Keratinocyte (primary cell): ENCODE measurements around the gene PLEKHG4. TPM values are rescaled to one million over a fixed set of nuclear protein-coding genes. Genes with fewer than 3 reads are reported as not detected.

Experiments
- DNase-seq: peaks from one replicate; pipeline ENCODE4 v3.0.0-alpha.2; 2011; ENCODE audit warnings: low read depth, missing footprints, low spot score
- FAIRE-seq: peaks from 2 replicates; lab custom pipeline; 2011; peaks lifted over from hg19 to GRCh38; lab: Jason Lieb, UNC
- H2AFZ ChIP-seq: 2 replicates; pipeline ENCODE4 v1.6.0; 2012; ENCODE audit warnings: low read length, control low read depth, inconsistent platforms; ENCODE audit not compliant: control insufficient read depth
- H3K27ac ChIP-seq: 2 replicates; pipeline ENCODE4 v1.5.1; 2011; ENCODE audit warnings: low read length; ENCODE audit not compliant: control insufficient read depth, insufficient read depth
- H3K27me3 ChIP-seq: 3 replicates; pipeline ENCODE4 v1.6.0; 2011; ENCODE audit warnings: low read length; ENCODE audit not compliant: control insufficient read depth, insufficient read depth; ENCODE audit errors: extremely low read depth
- H3K36me3 ChIP-seq, 2 experiments: 2 replicates in 1 of 2; 3 replicates in 1 of 2; pipeline ENCODE4 v1.5.1; 2011; ENCODE audit warnings: low read length in 2 of 2, mild to moderate bottlenecking in 1 of 2; ENCODE audit not compliant: control insufficient read depth in 2 of 2, insufficient read depth in 2 of 2; ENCODE audit errors: extremely low read depth in 1 of 2
- H3K4me1 ChIP-seq: 3 replicates; pipeline ENCODE4 v1.5.1; 2011; ENCODE audit warnings: low read length; ENCODE audit not compliant: control insufficient read depth, insufficient read depth; ENCODE audit errors: extremely low read depth
- H3K4me2 ChIP-seq: 3 replicates; pipeline ENCODE4 v1.6.0; 2011; ENCODE audit warnings: low read depth, low read length; ENCODE audit not compliant: control insufficient read depth, insufficient read depth; ENCODE audit errors: extremely low read depth
- H3K4me3 ChIP-seq, 3 experiments: fragments of 200-600 bp in 1 of 3; sonication (generic) in 1 of 3; 2 replicates in 2 of 3; 3 replicates in 1 of 3; pipeline ENCODE4 v1.5.1; 2011 to 2016; ENCODE audit warnings: low read length in 3 of 3, mild to moderate bottlenecking in 3 of 3, control low read depth in 2 of 3, inconsistent platforms in 1 of 3, low read depth in 1 of 3, mixed read lengths in 1 of 3, mixed run types in 1 of 3, moderate library complexity in 1 of 3; ENCODE audit not compliant: control insufficient read depth in 2 of 3, insufficient read depth in 2 of 3; ENCODE audit errors: extremely low read depth in 1 of 3
- H3K79me2 ChIP-seq: 2 replicates; pipeline ENCODE4 v1.6.0; 2012; ENCODE audit warnings: low read length; ENCODE audit not compliant: control insufficient read depth, insufficient read depth
- H3K9ac ChIP-seq: 3 replicates; pipeline ENCODE4 v1.6.0; 2011; ENCODE audit warnings: low read length; ENCODE audit not compliant: control insufficient read depth, insufficient read depth; ENCODE audit errors: extremely low read depth
- H3K9me1 ChIP-seq: 3 replicates; pipeline ENCODE4 v1.6.0; 2011; ENCODE audit warnings: low read length; ENCODE audit not compliant: control insufficient read depth, insufficient read depth; ENCODE audit errors: extremely low read depth
- H3K9me3 ChIP-seq: 2 replicates; pipeline ENCODE4 v1.5.1; 2012; ENCODE audit warnings: low read depth, low read length; ENCODE audit not compliant: control insufficient read depth
- H4K20me1 ChIP-seq: 3 replicates; pipeline ENCODE4 v1.6.0; 2011; ENCODE audit warnings: low read length; ENCODE audit not compliant: control insufficient read depth, insufficient read depth; ENCODE audit errors: extremely low read depth
- EZH2 ChIP-seq: IDR thresholded peaks from one replicate; pipeline ENCODE4 v1.6.1; 2012; ENCODE audit warnings: inconsistent platforms, mild to moderate bottlenecking, low read length, moderate library complexity
- dilution Hi-C: fragments of 300-500 bp; cut with MboI; formaldehyde crosslinking; loops from one replicate; pipeline ENCODE4 v1.7.0; 2020; ENCODE audit warnings: low sequenced_read_pairs; ENCODE audit not compliant: extremely low pct_ligation_motif_present
- polyA plus RNA-seq, 5 experiments: library from polyadenylated mRNA; depleted of rRNA in 3 of 5; stranded (reverse) in 3 of 5; stranded (forward) in 1 of 5; unstranded in 1 of 5; fragments of >200 nt; gene quantifications; 1 replicate in 1 of 5; 2 replicates in 3 of 5; 3 replicates in 1 of 5; pipeline versions ENCODE4 v1.2.1 to v1.2.3, GENCODE V29; 2011 to 2012; ENCODE audit warnings: missing spikeins in 2 of 5, low read depth in 1 of 5, low replicate concordance in 1 of 5
- TF ChIP-seq, protein P1 (sequence below), 3 experiments: IDR thresholded peaks in 1 of 3; conservative IDR thresholded peaks in 1 of 3; optimal IDR thresholded peaks in 1 of 3; 2 replicates in 2 of 3; 3 replicates in 1 of 3; pipeline versions ENCODE3 to v1.5.1; 2011; ENCODE audit warnings: low read length in 3 of 3, mild to moderate bottlenecking in 3 of 3, moderate library complexity in 2 of 3, control low read depth in 1 of 3, inconsistent platforms in 1 of 3; ENCODE audit not compliant: insufficient read depth in 2 of 3; ENCODE audit errors: extremely low read depth in 1 of 3

PLEKHG4 gene
- polyA plus RNA-seq, 1 donor (not counting 4 experiments of a cell fraction or from before 2014, with no cell fraction given): 1.3 TPM

DNA sequence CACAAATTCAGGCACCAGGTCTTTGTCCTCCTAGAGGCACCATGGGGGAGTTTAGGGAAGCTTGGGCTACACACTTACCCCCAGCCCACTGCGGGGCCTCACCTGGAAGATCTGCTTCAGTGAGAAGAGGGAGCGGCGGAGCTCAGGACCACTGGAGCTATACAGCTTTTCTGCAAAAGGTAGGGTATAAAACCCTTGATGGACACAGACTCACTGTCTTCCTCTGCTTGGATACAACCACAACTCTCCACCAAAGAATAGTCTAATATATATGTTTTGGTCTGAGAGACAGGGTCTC lies 41.1 kb upstream of the PLEKHG4 start:
- peaks cover 41% of the 10 kb centered on the region for H3K4me1 ChIP-seq
- peaks cover 2% of the 10 kb centered on the region for H3K9me1 ChIP-seq
- H3K36me3 ChIP-seq: peaks cover 25 to 29% of the 10 kb centered on the region in 2 experiments
- no peak overlapping the region for H3K4me2 ChIP-seq
- dilution Hi-C loops: no loop called here
- H4K20me1 ChIP-seq: no peaks in the 10 kb centered on the region
- FAIRE-seq (no peak), DNase-seq (no peak)
- no peak overlapping the region for H3K9ac ChIP-seq
- peaks cover 17% of the 10 kb centered on the region for H3K79me2 ChIP-seq
- no peaks in the 10 kb centered on the region for H3K9me3 ChIP-seq
- no peaks in the 10 kb centered on the region for H3K27me3 ChIP-seq
- H2AFZ ChIP-seq: no peak overlapping the region
- H3K4me3 ChIP-seq: no peak overlapping the region
- no peak for TF ChIP-seq EZH2
- TF ChIP-seq, protein P1, sequence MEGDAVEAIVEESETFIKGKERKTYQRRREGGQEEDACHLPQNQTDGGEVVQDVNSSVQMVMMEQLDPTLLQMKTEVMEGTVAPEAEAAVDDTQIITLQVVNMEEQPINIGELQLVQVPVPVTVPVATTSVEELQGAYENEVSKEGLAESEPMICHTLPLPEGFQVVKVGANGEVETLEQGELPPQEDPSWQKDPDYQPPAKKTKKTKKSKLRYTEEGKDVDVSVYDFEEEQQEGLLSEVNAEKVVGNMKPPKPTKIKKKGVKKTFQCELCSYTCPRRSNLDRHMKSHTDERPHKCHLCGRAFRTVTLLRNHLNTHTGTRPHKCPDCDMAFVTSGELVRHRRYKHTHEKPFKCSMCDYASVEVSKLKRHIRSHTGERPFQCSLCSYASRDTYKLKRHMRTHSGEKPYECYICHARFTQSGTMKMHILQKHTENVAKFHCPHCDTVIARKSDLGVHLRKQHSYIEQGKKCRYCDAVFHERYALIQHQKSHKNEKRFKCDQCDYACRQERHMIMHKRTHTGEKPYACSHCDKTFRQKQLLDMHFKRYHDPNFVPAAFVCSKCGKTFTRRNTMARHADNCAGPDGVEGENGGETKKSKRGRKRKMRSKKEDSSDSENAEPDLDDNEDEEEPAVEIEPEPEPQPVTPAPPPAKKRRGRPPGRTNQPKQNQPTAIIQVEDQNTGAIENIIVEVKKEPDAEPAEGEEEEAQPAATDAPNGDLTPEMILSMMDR (optimal IDR thresholded peaks at IDR 0.05 in 1 of 3, IDR thresholded peaks at IDR 0.05 in 1 of 3, conservative IDR thresholded peaks at IDR 0.05 in 1 of 3; ENCODE audit: extremely low read depth in 1 of 3, insufficient read depth in 2 of 3, low read length in 3 of 3): no peak
- no peak overlapping the region for H3K27ac ChIP-seq

DNA sequence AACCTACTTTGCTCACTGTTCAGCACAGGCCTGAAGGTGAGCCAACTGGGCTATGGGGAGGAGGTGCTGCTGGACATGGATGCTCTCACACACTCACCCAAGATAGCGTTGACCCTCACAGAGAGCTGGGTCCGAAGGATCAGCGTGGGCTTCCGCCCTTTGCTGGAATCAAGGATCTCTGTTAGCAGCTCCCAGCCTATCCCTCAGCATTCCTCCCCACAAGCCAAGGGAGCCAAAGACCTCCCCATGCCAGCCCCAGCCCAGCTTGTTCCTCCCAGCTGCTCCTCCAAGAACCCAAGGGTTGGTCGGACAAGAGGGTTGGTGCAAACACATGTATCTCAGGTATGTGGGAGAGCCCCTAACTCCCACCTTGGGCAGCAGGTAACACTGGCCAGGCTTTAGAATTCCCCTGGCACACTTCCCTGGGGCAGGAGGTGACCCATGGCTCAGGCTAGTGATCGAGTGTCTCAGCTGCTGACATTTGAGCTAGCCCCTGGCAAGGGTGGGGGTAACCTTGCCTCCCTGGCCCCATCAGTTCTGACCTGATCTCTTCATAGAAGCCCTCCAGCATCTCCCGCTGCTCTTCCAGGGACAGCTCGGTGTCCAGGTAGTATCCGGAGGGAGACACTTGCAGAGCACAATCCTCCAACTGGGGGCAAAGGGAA lies 40.4 kb upstream of the PLEKHG4 start:
- no peak overlapping the region for H3K4me3 ChIP-seq
- dilution Hi-C loops: no loop called here
- H3K4me1 ChIP-seq: peaks cover 48% of the 10 kb centered on the region
- no peak for DNase-seq
- H3K9ac ChIP-seq: no peak overlapping the region
- H3K9me1 ChIP-seq: peaks cover 2% of the 10 kb centered on the region
- TF ChIP-seq EZH2: no peak
- TF ChIP-seq, protein P1 (optimal IDR thresholded peaks at IDR 0.05 in 1 of 3, IDR thresholded peaks at IDR 0.05 in 1 of 3, conservative IDR thresholded peaks at IDR 0.05 in 1 of 3; ENCODE audit: extremely low read depth in 1 of 3, insufficient read depth in 2 of 3, low read length in 3 of 3): no peak
- FAIRE-seq: no peak
- peaks cover 23% of the 10 kb centered on the region for H3K79me2 ChIP-seq
- H3K9me3 ChIP-seq: no peaks in the 10 kb centered on the region
- H4K20me1 ChIP-seq: no peaks in the 10 kb centered on the region
- H3K27ac ChIP-seq: no peak overlapping the region
- no peak overlapping the region for H2AFZ ChIP-seq
- no peak overlapping the region for H3K4me2 ChIP-seq
- H3K36me3 ChIP-seq: peaks cover 25 to 26% of the 10 kb centered on the region in 2 experiments
- H3K27me3 ChIP-seq: no peaks in the 10 kb centered on the region
